Muscle of leg (tissue), 11 donors: ENCODE results near the gene TYW1B. TPM values are rescaled to one million over a fixed set of nuclear protein-coding genes. Genes with fewer than 3 reads are reported as not detected.
"Not testable (repeated sequence)": the region's sequence is repeated elsewhere in the genome, so short reads cannot be mapped to it uniquely, and the experiment has no call there.

Source experiments
- DNase-seq: peaks from one replicate; pipeline ENCODE4 v3.0.0; 2013
- H3K27ac ChIP-seq: one replicate; pipeline ENCODE4 v1.5.1; 2013; ENCODE audit warnings: mild to moderate bottlenecking, low read length, control low read depth
- H3K27me3 ChIP-seq: one replicate; pipeline ENCODE4 v1.6.1; 2013; ENCODE audit warnings: low read length; ENCODE audit not compliant: control insufficient read depth, insufficient read depth
- H3K36me3 ChIP-seq: one replicate; pipeline ENCODE4 v1.6.1; 2013; ENCODE audit warnings: low read length; ENCODE audit not compliant: control insufficient read depth, insufficient read depth
- H3K4me1 ChIP-seq: one replicate; pipeline ENCODE4 v1.6.1; 2013; ENCODE audit warnings: low read length; ENCODE audit not compliant: control insufficient read depth, insufficient read depth
- H3K4me3 ChIP-seq: one replicate; pipeline ENCODE4 v1.5.1; 2013; ENCODE audit warnings: low read length, control low read depth
- H3K9me3 ChIP-seq: replicated peaks from 2 replicates; pipeline ENCODE4 v1.6.1; 2013; ENCODE audit warnings: low read depth, low read length; ENCODE audit not compliant: control insufficient read depth
- WGBS: methylation state at CpG from one replicate; pipeline ENCODE4 v1.1.5; 2013; ENCODE audit warnings: missing lambda C conversion rate; ENCODE audit not compliant: insufficient coverage; 5-methylcytosine and 5-hydroxymethylcytosine counted together
- polyA plus RNA-seq, 8 donors: library from polyadenylated mRNA; unstranded; fragments of 120-200 nt; gene quantifications; one replicate each; pipeline versions ENCODE4 v1.2.1 to v1.2.3, GENCODE V29; 2013; ENCODE audit warnings: inconsistent platforms in 1 of 8, low replicate concordance in 1 of 8; ENCODE audit not compliant: insufficient read length in 8 of 8, insufficient read depth in 1 of 8
- total RNA-seq: library from RNA; stranded (reverse); fragments of 120-200 nt; gene quantifications from one replicate; pipeline ENCODE4 v1.2.4, GENCODE V29; 2013

TYW1B gene
- total and polyA plus RNA-seq, 9 donors: 3.0 to 10.3 (median 4.6) TPM

DNA sequence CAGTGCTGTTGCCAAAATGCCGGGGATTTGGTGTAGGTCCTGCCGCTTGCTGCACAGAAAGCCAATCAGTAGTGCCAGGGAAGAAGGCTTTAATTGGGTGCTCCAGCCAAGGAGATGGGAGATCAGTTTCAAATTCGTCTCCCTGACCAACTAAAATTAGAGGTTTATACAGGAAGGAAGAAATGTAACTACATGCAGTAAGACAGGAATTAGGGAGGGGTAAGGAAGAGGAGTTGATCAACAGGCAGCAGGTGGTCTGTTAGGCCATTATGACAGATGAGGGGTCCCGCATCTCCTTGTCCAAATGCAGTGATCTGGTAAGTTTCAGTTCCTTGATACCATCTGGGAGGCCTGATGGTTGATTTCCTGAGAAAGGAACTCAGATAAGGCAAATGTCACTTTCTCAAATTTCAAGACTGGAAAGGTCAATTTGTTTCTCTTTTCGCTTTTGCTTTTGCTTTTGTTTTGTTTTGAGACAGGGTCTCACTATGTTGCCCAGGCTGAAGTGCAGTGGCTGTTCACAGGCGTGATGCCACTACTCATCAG, 13.0 kb upstream of the TYW1B start:
- not testable (repeated sequence) for H3K36me3 ChIP-seq, H3K27me3 ChIP-seq, H3K9me3 ChIP-seq, H3K27ac ChIP-seq, DNase-seq, H3K4me1 ChIP-seq, H3K4me3 ChIP-seq
- WGBS: 100% methylated on average over 3 of the region's 6 CpGs

- not testable (repeated sequence) for H3K4me3 ChIP-seq, H3K9me3 ChIP-seq, H3K27ac ChIP-seq, DNase-seq, H3K4me1 ChIP-seq, H3K36me3 ChIP-seq, H3K27me3 ChIP-seq
- no CpG with 5 or more reads among the region's 6 CpGs for WGBS
Measured at GRCh38 chr7:72838315-72838714, 10.3 kb upstream of the TYW1B start.

GRCh38 chr7:72837291-72837690, 9.3 kb upstream of the TYW1B start:
- 100% methylated on average over 3 of the region's 3 CpGs for WGBS
- H3K27ac ChIP-seq, DNase-seq, H3K4me1 ChIP-seq, H3K9me3 ChIP-seq, H3K4me3 ChIP-seq, H3K27me3 ChIP-seq: not testable (repeated sequence)
- H3K36me3 ChIP-seq: peaks cover 13% of the 10 kb centered on the region

GRCh38 chr7:72830567-72830966, 2.6 kb upstream of the TYW1B start:
- H3K9me3 ChIP-seq, H3K27me3 ChIP-seq, H3K4me1 ChIP-seq: not testable (repeated sequence)
- Histone ChIP-seq H3K27ac (peak overlapping the region; percentile 99), H3K4me3 (peak overlapping the region; percentile 80), H3K36me3 (peaks cover 22% of the 10 kb centered on the region)
- peak; percentile 35 for DNase-seq
- no CpG with 5 or more reads among the region's 5 CpGs for WGBS

- H3K9me3 ChIP-seq, H3K4me1 ChIP-seq, H3K27me3 ChIP-seq: not testable (repeated sequence)
- WGBS: 0% methylated on average over 22 of the region's 29 CpGs
- peak; percentile 75 for DNase-seq
- peak overlapping the region; percentile 99 for H3K27ac ChIP-seq
- H3K36me3 ChIP-seq: peaks cover 22% of the 10 kb centered on the region
- H3K4me3 ChIP-seq: peak overlapping the region; percentile 80
Measured at GRCh38 chr7:72829687-72830354, 1.8 kb upstream of the TYW1B start.

DNA sequence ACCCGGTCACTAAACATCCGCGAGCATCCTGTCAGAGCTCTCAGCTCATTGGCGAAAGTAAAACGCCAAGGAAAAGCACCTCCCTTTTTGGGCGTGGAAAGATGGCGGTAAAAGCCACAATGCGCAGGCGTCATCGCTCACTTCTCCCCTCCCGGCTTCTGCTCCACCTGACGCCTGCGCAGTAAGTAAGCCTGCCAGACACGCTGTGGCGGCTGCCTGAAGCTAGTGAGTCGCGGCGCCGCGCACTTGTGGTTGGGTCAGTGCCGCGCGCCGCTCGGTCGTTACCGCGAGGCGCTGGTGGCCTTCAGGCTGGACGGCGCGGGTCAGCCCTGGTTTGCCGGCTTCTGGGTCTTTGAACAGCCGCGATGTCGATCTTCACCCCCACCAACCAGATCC, 1.3 kb upstream of the TYW1B start:
- H3K4me1 ChIP-seq, H3K27me3 ChIP-seq, H3K9me3 ChIP-seq: not testable (repeated sequence)
- Histone ChIP-seq H3K4me3 (peak overlapping the region; percentile 80), H3K27ac (peak overlapping the region; percentile 99), H3K36me3 (peaks cover 17% of the 10 kb centered on the region)
- 0% methylated on average over 36 of the region's 36 CpGs for WGBS
- DNase-seq: peak; percentile 99

DNA sequence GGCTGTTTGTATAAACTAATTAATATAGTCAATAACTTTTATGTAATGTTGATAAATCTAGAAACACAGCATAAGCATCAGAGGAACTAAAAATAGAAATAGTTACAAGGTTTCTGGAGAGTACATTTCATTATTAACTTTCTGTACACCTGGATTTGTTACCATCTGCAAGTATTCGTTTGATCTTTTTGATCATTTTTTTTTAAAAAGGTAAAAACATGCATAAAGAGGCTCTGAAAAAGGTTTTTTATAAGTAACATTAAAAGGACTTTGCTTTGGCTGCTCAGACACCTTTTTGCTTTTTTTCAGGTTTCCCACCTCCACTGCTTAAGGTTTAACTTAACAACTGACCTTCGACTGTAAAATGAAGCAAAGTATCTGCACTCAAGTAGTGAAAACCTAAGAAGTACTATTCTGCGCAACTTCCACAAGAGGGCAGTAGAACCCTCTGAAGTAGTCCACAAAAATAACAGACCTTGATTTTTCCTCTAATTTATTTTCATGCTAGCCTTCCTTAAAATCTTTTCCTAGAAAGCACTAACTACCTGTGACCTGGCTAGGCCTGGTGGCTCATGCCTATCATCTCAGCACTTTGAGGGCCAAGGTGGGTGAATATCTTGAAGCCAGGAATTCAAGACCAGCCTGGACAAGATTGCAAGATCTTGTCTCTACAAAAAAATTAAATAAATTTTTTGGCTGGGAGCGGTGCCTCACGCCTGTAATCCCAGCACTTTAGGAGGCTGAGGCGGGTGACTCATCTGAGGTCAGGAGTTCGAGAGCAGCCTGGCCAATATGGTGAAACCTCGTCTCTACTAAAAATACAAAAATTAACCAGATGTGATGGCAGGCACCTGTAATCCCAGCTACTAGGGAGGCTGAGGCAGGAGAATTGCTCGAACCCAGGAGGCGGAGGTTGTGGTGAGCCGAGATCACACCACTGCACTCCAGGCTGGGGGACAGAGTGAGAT, 4.0 kb downstream of the TYW1B start:
- not testable (repeated sequence) for H3K4me1 ChIP-seq, H3K27me3 ChIP-seq, H3K9me3 ChIP-seq, H3K4me3 ChIP-seq, H3K36me3 ChIP-seq, H3K27ac ChIP-seq
- DNase-seq: peak; percentile 25
- no CpG with 5 or more reads among the region's 11 CpGs for WGBS

DNA sequence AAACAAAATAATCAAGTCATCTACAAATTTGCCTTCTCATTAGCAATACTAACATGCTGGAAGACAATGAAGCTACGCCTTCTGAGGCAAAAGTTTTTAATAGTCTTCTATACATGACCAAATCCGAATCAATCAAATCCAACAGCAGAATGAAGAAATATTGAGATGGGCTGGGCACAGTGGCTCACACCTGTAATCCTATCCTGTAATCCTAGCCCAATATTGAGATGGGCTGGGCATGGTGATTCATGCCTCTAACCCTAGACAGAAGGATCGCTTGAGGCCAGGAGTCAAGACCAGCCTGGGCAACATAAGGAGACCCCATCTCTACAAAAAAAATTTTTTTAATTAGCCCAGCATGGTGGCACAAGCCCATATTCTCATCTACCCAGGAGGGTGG, 5.5 kb downstream of the TYW1B start:
- DNase-seq: not testable (repeated sequence)
- WGBS: no CpG with 5 or more reads among the region's 3 CpGs

DNA sequence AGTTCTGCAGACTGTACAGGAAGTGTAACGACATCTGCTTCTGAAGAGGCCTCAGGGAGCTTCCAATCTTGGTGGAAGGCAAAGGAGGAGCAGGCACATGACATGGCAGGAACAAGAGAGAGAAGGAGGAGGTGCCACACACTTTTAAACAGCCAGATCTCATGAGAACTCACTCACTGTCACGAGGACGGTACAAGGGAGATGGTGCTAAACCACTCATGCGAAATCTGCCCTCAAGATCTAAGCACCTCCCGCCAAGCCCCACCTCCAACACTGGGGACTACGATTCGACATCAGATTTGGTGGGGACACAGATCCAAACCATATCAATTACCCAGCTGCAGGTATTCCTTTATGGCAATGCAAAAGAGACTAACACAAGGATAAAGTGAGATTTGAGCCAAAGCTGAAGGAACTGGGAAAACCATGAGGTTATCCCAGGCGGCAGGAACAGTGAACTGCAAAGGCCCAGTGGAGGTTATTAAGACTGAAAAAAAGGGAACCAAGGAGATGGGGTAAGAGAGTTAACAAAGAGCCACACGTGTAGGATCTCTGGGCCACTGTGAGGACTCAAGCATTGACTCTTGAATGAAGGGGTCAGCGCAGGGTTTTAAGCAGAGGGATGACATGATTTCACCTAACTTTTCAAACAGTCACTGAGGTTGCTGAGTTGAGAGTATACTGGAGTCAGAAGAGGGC, 9.2 kb downstream of the TYW1B start:
- H3K9me3 ChIP-seq, H3K4me3 ChIP-seq, H3K36me3 ChIP-seq, H3K27ac ChIP-seq, H3K4me1 ChIP-seq, H3K27me3 ChIP-seq, DNase-seq: not testable (repeated sequence)
- WGBS: 92% methylated on average over 8 of the region's 10 CpGs

More for the DNA sequence above, 5.5 kb downstream of the TYW1B start:
- not testable (repeated sequence) for H3K27me3 ChIP-seq, H3K36me3 ChIP-seq, H3K4me1 ChIP-seq, H3K27ac ChIP-seq, H3K9me3 ChIP-seq, H3K4me3 ChIP-seq

DNA sequence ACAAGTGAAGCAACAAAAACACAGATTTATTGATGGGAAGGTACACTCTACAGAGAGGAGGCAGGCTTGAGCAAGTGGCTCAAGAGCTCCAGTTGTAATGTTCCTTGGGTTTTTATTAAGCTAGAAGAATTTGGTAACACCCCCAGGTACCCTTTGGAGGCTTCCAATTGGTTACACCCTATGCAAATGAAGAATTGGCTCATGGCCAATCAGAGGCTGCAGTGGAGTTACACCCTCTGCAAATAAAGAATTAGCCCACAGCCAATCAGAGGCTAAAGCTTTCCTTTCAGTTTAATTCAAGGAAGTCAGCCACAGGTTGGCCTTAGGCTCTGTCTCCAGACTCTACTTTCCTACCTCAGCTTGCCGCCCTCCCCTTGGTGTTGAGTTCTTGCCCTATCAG, 10.3 kb downstream of the TYW1B start:
- 100% methylated on average over 1 of the region's 1 CpG for WGBS
- not testable (repeated sequence) for H3K4me3 ChIP-seq, H3K27me3 ChIP-seq, H3K9me3 ChIP-seq, H3K4me1 ChIP-seq, H3K36me3 ChIP-seq, H3K27ac ChIP-seq, DNase-seq
